K562 (cell line): ENCODE measurements around the gene ST3GAL5. TPM values are rescaled to one million over a fixed set of nuclear protein-coding genes. Genes with fewer than 3 reads are reported as not detected.

Experiments
- ARID2 ChIP-seq: fragments of 450-650 bp; IDR thresholded peaks from 2 replicates; pipeline ENCODE4 v1.6.1; 2017; ENCODE audit warnings: antibody characterized with exemption, mild to moderate bottlenecking
- HLTF ChIP-seq: fragments of 450-650 bp; IDR thresholded peaks from 2 replicates; pipeline ENCODE4 v1.6.1; 2016
- KAT7 ChIP-seq: sonication (generic); formaldehyde crosslinking; IDR thresholded peaks from 2 replicates; pipeline ENCODE4 v1.8.0; 2022; ENCODE audit warnings: missing genetic modification reagents, mild to moderate bottlenecking, borderline replicate concordance
- MBD1 ChIP-seq: fragments of 250-450 bp; sonication (Bioruptor Pico); IDR thresholded peaks from 2 replicates; pipeline ENCODE4 v1.8.0; 2022; ENCODE audit warnings: inconsistent platforms
- MLX ChIP-seq, 2 experiments: fragments of 450-650 bp in 1 of 2; sonication (generic) in 1 of 2; formaldehyde crosslinking; conservative IDR thresholded peaks; 2 replicates each; pipeline versions ENCODE4 v1.4.0 to v1.8.1; 2020 to 2022; ENCODE audit warnings: mild to moderate bottlenecking in 1 of 2, missing genetic modification reagents in 1 of 2
- NFE2 ChIP-seq: IDR thresholded peaks from 2 replicates; pipeline ENCODE4 v1.6.1; 2014; ENCODE audit warnings: antibody characterized with exemption, low read depth
- PHF20 ChIP-seq: fragments of 450-650 bp; IDR thresholded peaks from 2 replicates; pipeline ENCODE4 v1.6.1; 2018; ENCODE audit not compliant: partially characterized antibody
- POLR2AphosphoS5 ChIP-seq: IDR thresholded peaks from 2 replicates; pipeline ENCODE4 v1.6.1; 2011; ENCODE audit warnings: mild to moderate bottlenecking, low read depth, low read length, moderate library complexity; ENCODE audit not compliant: control insufficient read depth, insufficient read depth
- TBL1XR1 ChIP-seq, 2 experiments: IDR thresholded peaks; 2 replicates each; pipeline ENCODE4 v1.6.1; 2012; ENCODE audit warnings: improper control_type of control experiment in 2 of 2, low read length in 2 of 2, mild to moderate bottlenecking in 1 of 2
- ZNF347 ChIP-seq: fragments of 450-650 bp; formaldehyde crosslinking; IDR thresholded peaks from 2 replicates; pipeline ENCODE4 v1.4.0; 2020; ENCODE audit warnings: low read depth, mild to moderate bottlenecking, moderate library complexity
- ZNF589 ChIP-seq: fragments of 200-800 bp; sonication (Bioruptor generic); IDR thresholded peaks from 2 replicates; pipeline ENCODE4 v1.6.1; 2016; ENCODE audit warnings: low read depth, missing genetic modification characterization, missing compliant biosample characterization
- ZNF592 ChIP-seq: fragments of 450-650 bp; IDR thresholded peaks from 2 replicates; pipeline ENCODE4 v1.6.1; 2017; ENCODE audit warnings: antibody characterized with exemption, mild to moderate bottlenecking
- ZNF695 ChIP-seq: fragments of 450-650 bp; formaldehyde crosslinking; IDR thresholded peaks from 2 replicates; pipeline ENCODE4 v1.4.0; 2020; ENCODE audit warnings: mild to moderate bottlenecking, moderate library complexity
- ZNF764 ChIP-seq: fragments of 250-450 bp; sonication (Bioruptor Pico); IDR thresholded peaks from 2 replicates; pipeline ENCODE4 v1.4.0; 2020; ENCODE audit warnings: low read depth, mild to moderate bottlenecking, moderate library complexity
- polyA plus RNA-seq, 8 experiments: library from polyadenylated mRNA; depleted of rRNA in 4 of 8; stranded (reverse) in 5 of 8; unstranded in 3 of 8; fragments of >200 nt; fragmentation: Nextera tagmentation in 2 of 8; fragmentation: Illumina TruSeq in 1 of 8; extraction: Ambion mirVana in 2 of 8; extraction: Trizol in 1 of 8; gene quantifications; 2 replicates each; pipeline versions ENCODE4 v1.2.1 to v1.2.3, GENCODE V29; 2011 to 2014; ENCODE audit warnings: inconsistent platforms in 1 of 8, missing spikeins in 1 of 8
- total RNA-seq, 7 experiments: library from RNA; depleted of rRNA in 6 of 7; stranded (reverse); fragments of >200 nt in 6 of 7; fragmentation: Illumina TruSeq in 2 of 7; extraction: Trizol in 2 of 7; gene quantifications; 2 replicates each; pipeline versions ENCODE4 v1.2.1 to v1.2.3, GENCODE V29; 2011 to 2021; ENCODE audit warnings: low replicate concordance in 1 of 7
- TF ChIP-seq, protein P1 (sequence below): fragments of 450-650 bp; formaldehyde crosslinking; IDR thresholded peaks from 2 replicates; pipeline ENCODE4 v1.4.0; 2022; ENCODE audit warnings: mild to moderate bottlenecking, moderate library complexity

Gene ST3GAL5
- total and polyA plus RNA-seq, 9 of the 15 experiments (the other 6 are each of a cell fraction or from before 2014, with no cell fraction given) = 1.6 to 10.0 (median 4.2) TPM

GRCh38 chr2:85933753-85934594 is 45.2 kb upstream of the ST3GAL5 start (continued):
- no peak for TF ChIP-seq ZNF347 (CRISPR knock-in tag)
- TF ChIP-seq ZNF589 (CRISPR knock-in tag) = peak; percentile 97
- TF ChIP-seq MLX (CRISPR knock-in tag; conservative IDR thresholded peaks at IDR 0.05) = no peak
- TF ChIP-seq ARID2 = no peak
- no peak for TF ChIP-seq ZNF764
- TF ChIP-seq KAT7 (CRISPR knock-in tag) = no peak
- TF ChIP-seq MBD1 (CRISPR knock-in tag) = no peak
- TF ChIP-seq, protein P1, sequence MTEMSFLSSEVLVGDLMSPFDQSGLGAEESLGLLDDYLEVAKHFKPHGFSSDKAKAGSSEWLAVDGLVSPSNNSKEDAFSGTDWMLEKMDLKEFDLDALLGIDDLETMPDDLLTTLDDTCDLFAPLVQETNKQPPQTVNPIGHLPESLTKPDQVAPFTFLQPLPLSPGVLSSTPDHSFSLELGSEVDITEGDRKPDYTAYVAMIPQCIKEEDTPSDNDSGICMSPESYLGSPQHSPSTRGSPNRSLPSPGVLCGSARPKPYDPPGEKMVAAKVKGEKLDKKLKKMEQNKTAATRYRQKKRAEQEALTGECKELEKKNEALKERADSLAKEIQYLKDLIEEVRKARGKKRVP (CRISPR knock-in tag) = peak; percentile 46; the same call in 1 of the 2 replicates
- TF ChIP-seq NFE2 = peak; percentile 83
- TF ChIP-seq PHF20 = no peak
- no peak for TF ChIP-seq ZNF592
- TF ChIP-seq ZNF695 (CRISPR knock-in tag) = no peak
- peak; percentile 88 for TF ChIP-seq POLR2AphosphoS5
- peak in 1 of 2 experiments; percentile 98; a peak in 2 of 4 replicates for TF ChIP-seq TBL1XR1 (IDR thresholded peaks at IDR 0.05; ENCODE audit: low read length in 2 of 2)
- TF ChIP-seq HLTF = peak; percentile 72
